Brain microvascular endothelial cell (primary cell): Measurements from ENCODE around the gene RSAD1.
A peak's percentile ranks its signal among the peaks of the same experiment; 100 is the strongest.
"Not testable (repeated sequence)": the region's sequence is repeated elsewhere in the genome, so short reads cannot be mapped to it uniquely, and the experiment has no call there.

Source experiments
- DNase-seq: peaks from one replicate; pipeline ENCODE4 v3.0.0-alpha.2; 2020
- H3K27ac ChIP-seq: fragments of 250-450 bp; sonication (Bioruptor Pico); 2 replicates; pipeline ENCODE4 v1.5.1; 2020; ENCODE audit warnings: mild to moderate bottlenecking, moderate library complexity
- H3K27me3 ChIP-seq: fragments of 250-450 bp; sonication (Bioruptor Pico); replicated peaks from 2 replicates; pipeline ENCODE4 v1.5.1; 2020; ENCODE audit warnings: mild to moderate bottlenecking
- H3K36me3 ChIP-seq: fragments of 250-450 bp; sonication (Bioruptor Pico); replicated peaks from 2 replicates; pipeline ENCODE4 v1.5.1; 2020; ENCODE audit warnings: mild to moderate bottlenecking
- H3K4me3 ChIP-seq: 2 replicates; pipeline ENCODE4 v1.5.1; 2011; ENCODE audit warnings: low read depth, mild to moderate bottlenecking, control low read depth, low read length, moderate library complexity
- in situ Hi-C: cut with HindIII; loops from 2 replicates; pipeline ENCODE4 v1.10.0; 2017; ENCODE audit warnings: low sequenced_read_pairs, low pct_ligation_motif_present
- TF ChIP-seq, protein P1 (sequence below): IDR thresholded peaks from 2 replicates; pipeline ENCODE4 v1.5.1; 2011; ENCODE audit warnings: low read depth, mild to moderate bottlenecking, moderate library complexity, low read length, control low read depth, inconsistent platforms; ENCODE audit errors: missing control alignments

The RSAD1 gene

DNA sequence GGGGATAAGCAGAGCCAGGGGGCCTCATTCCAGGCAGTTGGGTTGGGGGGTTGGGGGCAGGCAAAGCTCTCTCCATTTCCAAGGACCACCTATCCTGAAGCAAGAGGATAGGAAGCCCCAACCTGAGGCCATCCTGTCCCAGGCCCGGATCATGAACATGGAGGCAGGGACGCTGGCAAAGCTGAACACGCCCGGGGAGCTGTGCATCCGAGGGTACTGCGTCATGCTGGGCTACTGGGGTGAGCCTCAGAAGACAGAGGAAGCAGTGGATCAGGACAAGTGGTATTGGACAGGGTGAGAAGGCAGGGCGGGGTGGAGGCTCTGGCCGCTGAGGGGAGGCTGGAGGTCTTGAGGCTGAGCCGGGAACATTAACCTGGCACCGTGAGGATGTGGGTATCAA is 6.4 kb upstream of the RSAD1 start:
- Histone ChIP-seq H3K36me3 (no peaks in the 10 kb centered on the region), H3K27ac (no peak overlapping the region), H3K4me3 (no peak overlapping the region), H3K27me3 (peaks cover 24% of the 10 kb centered on the region)
- TF ChIP-seq, protein P1, sequence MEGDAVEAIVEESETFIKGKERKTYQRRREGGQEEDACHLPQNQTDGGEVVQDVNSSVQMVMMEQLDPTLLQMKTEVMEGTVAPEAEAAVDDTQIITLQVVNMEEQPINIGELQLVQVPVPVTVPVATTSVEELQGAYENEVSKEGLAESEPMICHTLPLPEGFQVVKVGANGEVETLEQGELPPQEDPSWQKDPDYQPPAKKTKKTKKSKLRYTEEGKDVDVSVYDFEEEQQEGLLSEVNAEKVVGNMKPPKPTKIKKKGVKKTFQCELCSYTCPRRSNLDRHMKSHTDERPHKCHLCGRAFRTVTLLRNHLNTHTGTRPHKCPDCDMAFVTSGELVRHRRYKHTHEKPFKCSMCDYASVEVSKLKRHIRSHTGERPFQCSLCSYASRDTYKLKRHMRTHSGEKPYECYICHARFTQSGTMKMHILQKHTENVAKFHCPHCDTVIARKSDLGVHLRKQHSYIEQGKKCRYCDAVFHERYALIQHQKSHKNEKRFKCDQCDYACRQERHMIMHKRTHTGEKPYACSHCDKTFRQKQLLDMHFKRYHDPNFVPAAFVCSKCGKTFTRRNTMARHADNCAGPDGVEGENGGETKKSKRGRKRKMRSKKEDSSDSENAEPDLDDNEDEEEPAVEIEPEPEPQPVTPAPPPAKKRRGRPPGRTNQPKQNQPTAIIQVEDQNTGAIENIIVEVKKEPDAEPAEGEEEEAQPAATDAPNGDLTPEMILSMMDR = no peak
- in situ Hi-C loops = no loop called here
- no peak for DNase-seq

GRCh38 chr17:50472761-50473161 is 5.9 kb upstream of the RSAD1 start:
- H3K36me3 ChIP-seq, H3K4me3 ChIP-seq, H3K27ac ChIP-seq, in situ Hi-C loops: not testable (repeated sequence)
- H3K27me3 ChIP-seq = peaks cover 22% of the 10 kb centered on the region
- TF ChIP-seq, protein P1 = peak; percentile 53
- DNase-seq = peak; percentile 35

DNA sequence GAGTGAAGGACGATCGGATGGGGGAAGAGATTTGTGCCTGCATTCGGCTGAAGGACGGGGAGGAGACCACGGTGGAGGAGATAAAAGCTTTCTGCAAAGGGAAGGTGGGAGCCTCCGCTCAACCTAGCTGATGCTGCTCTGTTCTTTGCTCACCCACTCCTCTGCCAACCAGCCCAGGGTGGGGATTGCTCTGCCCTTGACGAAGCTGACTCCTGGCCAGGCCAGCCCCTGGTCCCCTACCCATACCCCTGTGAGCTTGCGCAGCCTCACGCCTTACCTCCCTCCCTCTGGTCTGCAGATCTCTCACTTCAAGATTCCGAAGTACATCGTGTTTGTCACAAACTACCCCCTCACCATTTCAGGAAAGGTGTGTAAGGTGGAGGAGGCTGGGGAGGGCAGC is 4.8 kb upstream of the RSAD1 start:
- TF ChIP-seq, protein P1 = no peak
- no peak for DNase-seq
- in situ Hi-C loops = no loop called here
- Histone ChIP-seq H3K27ac (no peak overlapping the region), H3K36me3 (no peaks in the 10 kb centered on the region), H3K27me3 (peaks cover 11% of the 10 kb centered on the region), H3K4me3 (no peak overlapping the region)

- H3K4me3 ChIP-seq = no peak overlapping the region
- in situ Hi-C loops = no loop called here
Observed at GRCh38 chr17:50474523-50474922, 4.1 kb upstream of the RSAD1 start.

DNA sequence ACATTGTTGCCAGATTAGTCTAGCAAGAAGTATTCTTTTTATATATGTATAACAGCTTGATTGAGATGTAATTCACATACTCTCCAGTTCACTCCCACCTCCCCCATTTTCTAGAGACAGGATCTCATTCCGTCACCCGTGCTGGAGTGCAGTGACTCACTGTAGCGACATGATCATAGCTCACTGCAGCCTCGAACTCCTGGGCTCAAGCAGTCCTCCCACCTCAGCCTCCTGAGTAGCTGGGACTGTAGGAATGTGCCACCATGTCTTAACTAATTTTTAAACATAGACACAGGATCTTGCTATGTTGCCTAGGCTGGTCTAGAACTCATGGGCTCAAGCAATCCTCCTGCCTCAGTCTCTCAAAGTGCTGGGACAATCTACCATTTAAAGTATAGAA is 3.3 kb upstream of the RSAD1 start:
- DNase-seq = no peak
- H3K27me3 ChIP-seq = peaks cover 3% of the 10 kb centered on the region
- peaks cover 2% of the 10 kb centered on the region for H3K36me3 ChIP-seq
- H3K4me3 ChIP-seq = no peak overlapping the region
- TF ChIP-seq, protein P1 = no peak
- H3K27ac ChIP-seq = no peak overlapping the region
- in situ Hi-C loops = no loop called here

More at GRCh38 chr17:50474523-50474922, 4.1 kb upstream of the RSAD1 start:
- TF ChIP-seq, protein P1 = no peak
- Histone ChIP-seq H3K27me3 (peaks cover 5% of the 10 kb centered on the region), H3K36me3 (no peaks in the 10 kb centered on the region), H3K27ac (no peak overlapping the region)
- DNase-seq = no peak

DNA sequence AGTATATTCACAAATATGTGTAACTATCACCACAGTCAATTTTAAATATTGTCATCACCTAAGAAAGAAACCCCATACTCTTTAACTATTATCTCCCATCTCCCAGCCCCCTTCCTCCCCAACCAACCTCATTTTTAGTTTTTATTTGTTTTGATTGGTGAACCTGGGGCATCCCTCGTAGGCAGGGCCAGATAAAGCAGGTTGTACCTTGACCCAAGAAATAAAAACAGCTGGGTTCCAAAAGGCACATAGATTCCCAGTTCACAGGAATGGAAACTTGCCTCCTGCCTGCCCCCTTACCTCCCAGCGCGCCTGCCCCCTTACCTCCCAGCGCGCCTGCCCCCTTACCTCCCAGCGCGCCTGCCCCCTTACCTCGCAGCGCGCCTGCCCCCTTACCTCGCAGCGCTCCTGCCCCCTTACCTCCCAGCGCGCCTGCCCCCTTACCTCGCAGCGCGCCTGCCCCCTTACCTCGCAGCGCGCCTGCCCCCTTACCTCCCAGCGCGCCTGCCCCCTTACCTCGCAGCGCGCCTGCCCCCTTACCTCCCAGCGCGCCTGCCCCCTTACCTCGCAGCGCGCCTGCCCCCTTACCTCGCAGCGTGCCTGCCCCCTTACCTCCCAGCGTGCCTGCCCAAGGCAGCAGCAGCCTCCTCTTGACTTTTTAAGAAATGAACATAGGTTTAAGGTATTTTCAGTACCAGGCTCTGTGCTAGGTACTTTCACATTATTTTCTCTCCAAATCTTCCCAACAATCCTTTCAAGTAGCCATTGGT is 2.7 kb upstream of the RSAD1 start:
- H3K27ac ChIP-seq, H3K27me3 ChIP-seq, DNase-seq, H3K36me3 ChIP-seq, in situ Hi-C loops, H3K4me3 ChIP-seq: not testable (repeated sequence)
